Nephron (organoid): ENCODE data around the gene SCML2.

ENCODE experiments used
- H3K27ac Mint-ChIP-seq, 3 experiments: 2 replicates each; pipeline ENCODE4 v1.8.0; 2020; ENCODE audit warnings: mixed read lengths in 3 of 3, mild to moderate bottlenecking in 2 of 3, moderate library complexity in 1 of 3
- H3K27me3 Mint-ChIP-seq: 2 replicates; pipeline ENCODE4 v1.8.0; 2021; ENCODE audit warnings: low read depth, mild to moderate bottlenecking, moderate library complexity, mixed read lengths
- H3K36me3 Mint-ChIP-seq: 2 replicates; pipeline ENCODE4 v1.8.0; 2020; ENCODE audit warnings: low read depth, mixed read lengths
- H3K4me1 Mint-ChIP-seq: 2 replicates; pipeline ENCODE4 v1.8.0; 2020; ENCODE audit warnings: mixed read lengths
- H3K4me3 Mint-ChIP-seq, 3 experiments: 2 replicates each; pipeline ENCODE4 v1.8.0; 2020; ENCODE audit warnings: mild to moderate bottlenecking in 3 of 3, mixed read lengths in 3 of 3, moderate library complexity in 2 of 3
- H3K9me3 Mint-ChIP-seq: 2 replicates; pipeline ENCODE4 v1.8.0; 2020; ENCODE audit warnings: mixed read lengths
- CTCF ChIP-seq, 3 experiments: fragments of 200-600 bp; sonication (generic); IDR thresholded peaks; one replicate each; pipeline ENCODE4 v1.5.0; 2021; ENCODE audit warnings: antibody characterized with exemption in 3 of 3; ENCODE audit not compliant: unreplicated experiment in 3 of 3

Gene SCML2

DNA sequence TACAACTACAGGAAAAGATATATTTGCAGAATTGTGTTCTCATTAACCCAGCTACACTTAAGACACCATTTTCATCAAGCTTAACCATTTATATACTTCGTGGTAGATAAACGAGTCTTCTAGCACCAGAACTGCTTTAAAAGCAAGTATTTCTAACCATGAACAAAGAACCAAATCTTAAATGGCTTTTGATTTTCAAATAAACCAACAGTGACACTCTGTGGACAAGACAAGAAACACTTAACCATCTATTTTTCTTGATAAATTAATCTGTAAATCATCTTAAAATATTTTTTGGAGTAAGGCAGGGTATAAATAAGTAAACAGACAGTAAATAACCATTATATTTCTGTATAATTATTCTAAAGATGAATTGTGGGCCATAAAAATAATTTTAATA lies 144.0 kb downstream of the SCML2 start:
- H3K27me3 Mint-ChIP-seq: no peaks in the 10 kb centered on the region
- peaks cover 4% of the 10 kb centered on the region for H3K9me3 Mint-ChIP-seq
- H3K27ac Mint-ChIP-seq: no peak overlapping the region
- no peaks in the 10 kb centered on the region for H3K36me3 Mint-ChIP-seq
- TF ChIP-seq CTCF (IDR thresholded peaks at IDR 0.05; ENCODE audit: unreplicated experiment in 3 of 3): peak; percentile 29 to 50 (median 39)
- H3K4me3 Mint-ChIP-seq: no peak overlapping the region
- no peaks in the 10 kb centered on the region for H3K4me1 Mint-ChIP-seq

DNA sequence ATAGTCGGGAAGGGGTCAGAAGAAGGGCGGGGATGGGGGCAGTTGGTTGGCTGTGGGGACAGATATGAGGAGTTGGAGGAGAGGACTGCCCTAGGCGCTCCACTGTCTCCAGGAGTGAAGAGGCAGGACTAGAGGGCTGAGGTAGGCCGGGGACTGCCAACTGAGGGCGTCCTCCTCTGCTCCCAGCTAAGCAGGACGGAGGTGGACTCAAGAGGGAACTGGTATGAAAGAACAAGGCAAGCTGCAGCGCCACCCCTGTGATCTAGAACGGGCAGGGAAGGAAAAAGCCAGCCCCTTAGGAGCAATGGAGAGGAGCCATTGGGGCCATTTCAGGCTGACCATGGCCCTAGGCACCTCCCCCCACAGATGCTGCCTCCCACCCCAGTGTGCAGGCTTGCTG lies 147.8 kb downstream of the SCML2 start:
- H3K4me3 Mint-ChIP-seq: no peak overlapping the region
- no peak overlapping the region for H3K27ac Mint-ChIP-seq
- H3K4me1 Mint-ChIP-seq: no peaks in the 10 kb centered on the region
- TF ChIP-seq CTCF (IDR thresholded peaks at IDR 0.05; ENCODE audit: unreplicated experiment in 3 of 3): no peak
- no peaks in the 10 kb centered on the region for H3K27me3 Mint-ChIP-seq
- H3K36me3 Mint-ChIP-seq: no peaks in the 10 kb centered on the region
- peaks cover 4% of the 10 kb centered on the region for H3K9me3 Mint-ChIP-seq

DNA sequence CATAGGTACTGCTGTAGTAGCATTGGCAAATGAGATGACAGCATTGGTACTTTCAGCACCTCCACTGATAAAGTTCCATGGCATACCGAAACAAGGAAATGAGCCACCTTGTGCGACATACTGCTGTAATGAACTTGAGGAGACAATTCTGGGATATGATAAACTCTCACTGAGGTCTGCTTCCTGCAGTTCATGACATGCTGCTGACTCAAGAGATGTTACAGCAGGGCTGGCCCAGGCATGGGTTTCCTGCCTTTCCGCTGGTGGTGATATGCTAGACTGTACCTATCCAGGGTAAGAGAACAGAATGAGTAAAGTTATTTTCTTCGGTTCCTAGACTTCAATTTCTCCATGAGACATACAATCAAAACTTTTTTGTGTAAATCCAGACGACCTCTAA lies 150.9 kb downstream of the SCML2 start:
- H3K9me3 Mint-ChIP-seq: peaks cover 4% of the 10 kb centered on the region
- no peak overlapping the region for H3K4me3 Mint-ChIP-seq
- no peak overlapping the region for H3K27ac Mint-ChIP-seq
- H3K36me3 Mint-ChIP-seq: no peaks in the 10 kb centered on the region
- H3K27me3 Mint-ChIP-seq: no peaks in the 10 kb centered on the region
- no peaks in the 10 kb centered on the region for H3K4me1 Mint-ChIP-seq
- TF ChIP-seq CTCF (IDR thresholded peaks at IDR 0.05; ENCODE audit: unreplicated experiment in 3 of 3): no peak

- no peaks in the 10 kb centered on the region for H3K36me3 Mint-ChIP-seq
- no peak for TF ChIP-seq CTCF (IDR thresholded peaks at IDR 0.05; ENCODE audit: unreplicated experiment in 3 of 3)
- H3K27ac Mint-ChIP-seq: no peak overlapping the region
- H3K4me3 Mint-ChIP-seq: no peak overlapping the region
- H3K9me3 Mint-ChIP-seq: peaks cover 10% of the 10 kb centered on the region
- H3K4me1 Mint-ChIP-seq: no peaks in the 10 kb centered on the region
- H3K27me3 Mint-ChIP-seq: no peaks in the 10 kb centered on the region
Measured at GRCh38 chrX:18194688-18195087, 159.8 kb downstream of the SCML2 start.
